B cell (primary cell): ENCODE results near the gene ZNF335. TPM values are rescaled to one million over a fixed set of nuclear protein-coding genes. Genes with fewer than 3 reads are reported as not detected.

Experiments
- ATAC-seq: fragments of 200-7000 bp; cut with Tn5 transposase; one replicate; pipeline ENCODE4 v1.10.0; 2021; ENCODE audit warnings: low read depth, mild to moderate bottlenecking, moderate number of reproducible peaks, moderate library complexity
- CTCF ChIA-PET: fragments of 350-600 bp; sonication (Branson Sonifier 250); formaldehyde crosslinking; loops from one replicate; lab custom pipeline; 2021; ENCODE audit warnings: antibody characterized with exemption, inconsistent platforms; lab: Charles Lee
- POLR2A ChIA-PET: fragments of 350-600 bp; sonication (Branson Sonifier 250); formaldehyde crosslinking; loops from one replicate; lab custom pipeline; 2021; ENCODE audit warnings: antibody characterized with exemption; lab: Charles Lee
- DNase-seq: peaks from one replicate; pipeline ENCODE4 v3.0.0; 2013
- H2AFZ ChIP-seq: 2 replicates; pipeline ENCODE4 v1.6.1; 2012; ENCODE audit warnings: mild to moderate bottlenecking, low read depth, low read length; ENCODE audit not compliant: insufficient read depth, poor library complexity, severe bottlenecking
- H3K27ac ChIP-seq, 2 donors: 1 replicate in 1 of 2; 2 replicates in 1 of 2; pipeline ENCODE4 v1.5.1; 2012 to 2013; ENCODE audit warnings: low read length in 2 of 2, mild to moderate bottlenecking in 2 of 2, moderate library complexity in 1 of 2
- H3K27me3 ChIP-seq, 4 experiments: fragments of 200-600 bp in 1 of 4; sonication (generic) in 1 of 4; replicated peaks in 1 of 4; 1 replicate in 2 of 4; 2 replicates in 2 of 4; pipeline versions ENCODE4 v1.6.1 to v1.7.0; 2013 to 2016; ENCODE audit warnings: low read length in 3 of 4, mild to moderate bottlenecking in 2 of 4, mixed read lengths in 1 of 4, moderate library complexity in 1 of 4; ENCODE audit not compliant: insufficient read depth in 4 of 4, control insufficient read depth in 3 of 4; ENCODE audit errors: control extremely low read depth in 1 of 4
- H3K36me3 ChIP-seq, 2 experiments: replicated peaks in 1 of 2; 1 replicate in 1 of 2; 2 replicates in 1 of 2; pipeline versions ENCODE4 v1.6.1 to v1.7.1; 2013; ENCODE audit warnings: low read length in 1 of 2; ENCODE audit not compliant: insufficient read depth in 2 of 2, control insufficient read depth in 1 of 2; ENCODE audit errors: control extremely low read depth in 1 of 2, extremely low read depth in 1 of 2
- H3K4me1 ChIP-seq, 2 donors: fragments of 200-600 bp in 1 of 2; sonication (generic) in 1 of 2; 1 replicate in 1 of 2; 2 replicates in 1 of 2; pipeline versions ENCODE4 v1.5.1 to v1.6.1; 2013 to 2017; ENCODE audit warnings: low read length in 2 of 2; ENCODE audit not compliant: control insufficient read depth in 2 of 2, insufficient read depth in 2 of 2
- H3K4me2 ChIP-seq: replicated peaks from 2 replicates; pipeline ENCODE3; 2012; ENCODE audit warnings: mild to moderate bottlenecking, low read depth, low read length; ENCODE audit not compliant: poor library complexity, severe bottlenecking
- H3K4me3 ChIP-seq, 5 experiments: fragments of 200-600 bp in 1 of 5; sonication (generic) in 1 of 5; 1 replicate in 3 of 5; 2 replicates in 2 of 5; pipeline versions ENCODE4 v1.5.1 to v1.7.0; 2011 to 2016; ENCODE audit warnings: low read length in 4 of 5, mild to moderate bottlenecking in 4 of 5, low read depth in 2 of 5, control low read depth in 1 of 5, moderate library complexity in 1 of 5; ENCODE audit not compliant: insufficient read depth in 1 of 5; ENCODE audit errors: control extremely low read depth in 1 of 5, extremely low read depth in 1 of 5
- H3K79me2 ChIP-seq: fragments of 200-600 bp; sonication (generic); one replicate; pipeline ENCODE4 v1.6.0; 2016; ENCODE audit warnings: low read length; ENCODE audit not compliant: control insufficient read depth, insufficient read depth
- H3K9ac ChIP-seq: fragments of 200-600 bp; sonication (generic); 2 replicates; pipeline ENCODE4 v1.6.1; 2017; ENCODE audit warnings: mild to moderate bottlenecking, low read length, moderate library complexity
- H3K9me3 ChIP-seq, 3 donors: one replicate each; pipeline versions ENCODE4 v1.6.1 to v1.7.1; 2013; ENCODE audit warnings: low read length in 2 of 3; ENCODE audit not compliant: control insufficient read depth in 2 of 3, insufficient read depth in 1 of 3; ENCODE audit errors: control extremely low read depth in 1 of 3
- H4K20me1 ChIP-seq: 2 replicates; pipeline ENCODE4 v1.6.0; 2012; ENCODE audit warnings: mild to moderate bottlenecking, low read length; ENCODE audit not compliant: insufficient read depth, control insufficient read depth, poor library complexity, severe bottlenecking
- H3K27ac Mint-ChIP-seq: one replicate; pipeline ENCODE4 v1.8.0; 2021; ENCODE audit warnings: mixed read lengths
- H3K27me3 Mint-ChIP-seq: one replicate; pipeline ENCODE4 v1.8.0; 2021; ENCODE audit warnings: mixed read lengths
- H3K4me1 Mint-ChIP-seq: one replicate; pipeline ENCODE4 v1.8.0; 2021; ENCODE audit warnings: mixed read lengths
- H3K4me3 Mint-ChIP-seq: one replicate; pipeline ENCODE4 v1.8.0; 2021; ENCODE audit warnings: mixed read lengths
- H3K9me3 Mint-ChIP-seq: one replicate; pipeline ENCODE4 v1.8.0; 2022; ENCODE audit warnings: mixed read lengths; ENCODE audit not compliant: insufficient read depth
- EZH2 ChIP-seq: IDR thresholded peaks from 2 replicates; pipeline ENCODE4 v1.6.1; 2012; ENCODE audit warnings: borderline replicate concordance, low read depth, mild to moderate bottlenecking, moderate library complexity, low read length; ENCODE audit not compliant: insufficient read depth, poor library complexity, severe bottlenecking
- WGBS: methylation state at CpG from one replicate; pipeline ENCODE4 v1.1.5; 2013; ENCODE audit warnings: missing lambda C conversion rate; ENCODE audit not compliant: insufficient coverage; 5-methylcytosine and 5-hydroxymethylcytosine counted together
- intact Hi-C: fragments of 100-400 bp; cut with micrococcal nuclease; formaldehyde crosslinking; loops from one replicate; pipeline ENCODE4 v1.10.0; 2022
- polyA plus RNA-seq: library from polyadenylated mRNA; depleted of rRNA; stranded (reverse); fragments of >200 nt; gene quantifications from 2 replicates; pipeline ENCODE4 v1.2.3, GENCODE V29; 2012
- total RNA-seq, 2 donors: library from RNA; stranded (reverse); fragments of 120-200 nt in 1 of 2; gene quantifications; 1 replicate in 1 of 2; 2 replicates in 1 of 2; pipeline versions ENCODE4 v1.2.3 to v1.2.4, GENCODE V29; 2013 to 2022
- TF ChIP-seq, protein P1 (sequence below): fragments of 200-600 bp; IDR thresholded peaks from one replicate; pipeline ENCODE4 v1.8.0; 2022; ENCODE audit warnings: antibody characterized with exemption, mild to moderate bottlenecking

Gene ZNF335
- total and polyA plus RNA-seq, 2 donors (not counting 1 experiment from before 2014, with no cell fraction given): 62.3 to 62.7 TPM

DNA sequence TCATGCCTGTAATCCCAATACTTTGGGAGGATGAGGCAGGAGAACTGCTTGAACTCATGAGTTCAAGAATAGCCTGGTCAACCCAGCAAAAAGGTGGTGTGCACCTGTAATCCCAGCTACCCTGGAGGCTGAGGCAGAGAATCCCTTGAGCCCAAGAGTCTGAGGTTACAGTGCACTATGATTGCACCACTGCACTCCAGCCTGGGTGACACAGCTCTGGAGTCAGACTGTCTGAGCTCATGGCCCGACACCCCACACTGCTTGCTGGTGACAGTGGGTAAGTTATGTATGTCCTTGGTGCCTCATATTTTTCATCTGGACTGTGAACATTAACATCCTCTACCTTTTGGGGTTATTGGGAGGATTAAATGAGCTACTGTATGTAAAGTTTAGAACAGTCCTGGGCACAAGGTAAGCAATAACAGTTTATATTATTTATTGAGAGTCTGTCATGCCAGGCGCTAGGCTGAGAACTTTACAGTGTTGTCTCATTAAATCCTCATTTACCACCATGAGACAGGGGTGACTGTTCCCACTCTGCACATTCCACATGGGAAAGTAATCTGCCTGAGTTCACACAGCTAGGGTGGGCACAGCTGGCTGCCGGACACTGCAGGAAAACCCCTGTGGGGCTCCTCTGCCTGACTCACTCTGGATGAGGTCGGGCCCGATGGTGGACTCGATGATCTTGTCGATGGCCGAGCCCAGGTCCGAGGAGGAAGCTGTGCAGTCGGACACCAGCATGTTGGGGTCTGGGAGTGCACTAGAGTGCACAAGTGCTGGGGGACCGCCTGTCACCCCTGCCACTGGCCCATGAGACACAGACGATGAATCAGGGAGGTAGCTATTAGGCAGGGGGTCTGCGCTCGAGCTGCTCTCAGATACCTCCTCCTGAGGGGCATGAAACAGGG is 2.9 kb downstream of the ZNF335 start:
- peaks cover 30% of the 10 kb centered on the region for H4K20me1 ChIP-seq
- peak overlapping the region; percentile 82 for H3K4me2 ChIP-seq
- Mint-ChIP-seq H3K4me1 (peaks cover 32% of the 10 kb centered on the region), H3K27me3 (no peaks in the 10 kb centered on the region), H3K27ac (peak overlapping the region; percentile 100), H3K9me3 (no peaks in the 10 kb centered on the region), H3K4me3 (no peak overlapping the region)
- H3K4me1 ChIP-seq: peaks cover 23 to 27% of the 10 kb centered on the region in 2 donors
- ChIA-PET POLR2A (interaction anchor here (1.6 to 4.7 kb wide), 2 partner anchors 34 to 79 kb away, joined by 5 to 62 read pairs; partner anchors contain the start of genes NEURL2 and PCIF1), CTCF (interaction anchor here (0.8 to 6.4 kb wide), 25 partner anchors 8 to 380 kb away, joined by 3 to 59 read pairs (median 5); partner anchors contain the start of genes CTSA, NEURL2, PCIF1 and ZSWIM1)
- H3K36me3 ChIP-seq: peaks cover 0 to 49% of the 10 kb centered on the region in 2 experiments
- intact Hi-C loops: no loop called here
- no peaks in the 10 kb centered on the region for H3K27me3 ChIP-seq
- peaks cover 39% of the 10 kb centered on the region for H3K79me2 ChIP-seq
- DNase-seq (no peak), ATAC-seq (no peak)
- no peak overlapping the region for H3K4me3 ChIP-seq
- no peak overlapping the region for H3K27ac ChIP-seq
- 94% methylated on average over 13 of the region's 14 CpGs for WGBS
- no peak for TF ChIP-seq EZH2
- TF ChIP-seq, protein P1, sequence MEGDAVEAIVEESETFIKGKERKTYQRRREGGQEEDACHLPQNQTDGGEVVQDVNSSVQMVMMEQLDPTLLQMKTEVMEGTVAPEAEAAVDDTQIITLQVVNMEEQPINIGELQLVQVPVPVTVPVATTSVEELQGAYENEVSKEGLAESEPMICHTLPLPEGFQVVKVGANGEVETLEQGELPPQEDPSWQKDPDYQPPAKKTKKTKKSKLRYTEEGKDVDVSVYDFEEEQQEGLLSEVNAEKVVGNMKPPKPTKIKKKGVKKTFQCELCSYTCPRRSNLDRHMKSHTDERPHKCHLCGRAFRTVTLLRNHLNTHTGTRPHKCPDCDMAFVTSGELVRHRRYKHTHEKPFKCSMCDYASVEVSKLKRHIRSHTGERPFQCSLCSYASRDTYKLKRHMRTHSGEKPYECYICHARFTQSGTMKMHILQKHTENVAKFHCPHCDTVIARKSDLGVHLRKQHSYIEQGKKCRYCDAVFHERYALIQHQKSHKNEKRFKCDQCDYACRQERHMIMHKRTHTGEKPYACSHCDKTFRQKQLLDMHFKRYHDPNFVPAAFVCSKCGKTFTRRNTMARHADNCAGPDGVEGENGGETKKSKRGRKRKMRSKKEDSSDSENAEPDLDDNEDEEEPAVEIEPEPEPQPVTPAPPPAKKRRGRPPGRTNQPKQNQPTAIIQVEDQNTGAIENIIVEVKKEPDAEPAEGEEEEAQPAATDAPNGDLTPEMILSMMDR: no peak
- no peak overlapping the region for H3K9ac ChIP-seq
- no peak overlapping the region for H2AFZ ChIP-seq
- no peaks in the 10 kb centered on the region for H3K9me3 ChIP-seq
